Vagina (tissue), 2 donors: ENCODE measurements around the gene CYBC1. TPM values are rescaled to one million over a fixed set of nuclear protein-coding genes. Genes with fewer than 3 reads are reported as not detected.
A peak's percentile ranks its signal among the peaks of the same experiment; 100 is the strongest.

Experiments
- DNase-seq, 2 donors: peaks; one replicate each; pipeline ENCODE4 v3.0.0-alpha.2; 2017; ENCODE audit errors: extremely low spot score in 2 of 2
- H3K27ac ChIP-seq: fragments of 200-600 bp; sonication (generic); one replicate; pipeline ENCODE4 v1.5.1; 2019
- H3K27me3 ChIP-seq: fragments of 200-600 bp; sonication (generic); one replicate; pipeline ENCODE4 v1.5.1; 2019
- H3K36me3 ChIP-seq, 2 donors: fragments of 200-600 bp; sonication (generic); one replicate each; pipeline ENCODE4 v1.5.1; 2017 to 2019
- H3K4me1 ChIP-seq: fragments of 200-600 bp; sonication (generic); one replicate; pipeline ENCODE4 v1.5.1; 2019
- H3K4me3 ChIP-seq, 2 donors: fragments of 200-600 bp; sonication (generic); 1 replicate in 1 of 2; 2 replicates in 1 of 2; pipeline ENCODE4 v1.5.1; 2016 to 2019
- H3K9me3 ChIP-seq: fragments of 200-600 bp; sonication (generic); one replicate; pipeline ENCODE4 v1.5.1; 2019
- CTCF ChIP-seq, 3 experiments: fragments of 450-650 bp in 2 of 3; fragments of 200-600 bp in 1 of 3; sonication (generic) in 1 of 3; IDR thresholded peaks; one replicate each; pipeline ENCODE4 v1.5.1; 2017 to 2019; ENCODE audit warnings: antibody characterized with exemption in 3 of 3, mild to moderate bottlenecking in 2 of 3, moderate library complexity in 2 of 3
- POLR2A ChIP-seq, 2 donors: fragments of 450-650 bp; IDR thresholded peaks; one replicate each; pipeline ENCODE4 v1.6.1; 2017; ENCODE audit warnings: antibody characterized with exemption in 2 of 2, mild to moderate bottlenecking in 2 of 2, moderate library complexity in 2 of 2
- POLR2AphosphoS5 ChIP-seq, 2 donors: sonication (generic); formaldehyde crosslinking; IDR thresholded peaks; one replicate each; pipeline ENCODE4 v1.9.0; 2017; ENCODE audit warnings: antibody characterized with exemption in 2 of 2, mild to moderate bottlenecking in 2 of 2, low read depth in 1 of 2; ENCODE audit not compliant: insufficient read depth in 1 of 2
- intact Hi-C: fragments of 100-400 bp; cut with DNase I; formaldehyde crosslinking; loops from one replicate; pipeline ENCODE4 v1.15.1; 2023
- total RNA-seq: library from RNA; depleted of rRNA; stranded (reverse); fragments of >200 nt; gene quantifications from one replicate; pipeline ENCODE4 v1.2.3, GENCODE V29; 2016

The CYBC1 gene
- total RNA-seq, 1 donor from 2014 or later: 51.6 TPM

- Histone ChIP-seq H3K4me1 (peaks cover 34% of the 10 kb centered on the region), H3K27me3 (no peaks in the 10 kb centered on the region), H3K9me3 (no peaks in the 10 kb centered on the region), H3K36me3 (no peaks in the 10 kb centered on the region), H3K27ac (no peak overlapping the region), H3K4me3 (no peak overlapping the region)
- intact Hi-C loops: no loop called here
- DNase-seq: no peak
- TF ChIP-seq POLR2A (IDR thresholded peaks at IDR 0.05): no peak
- no peak for TF ChIP-seq CTCF (IDR thresholded peaks at IDR 0.05)
Measured at GRCh38 chr17:82452162-82452561, 1.6 kb upstream of the CYBC1 start.

- DNase-seq: no peak
- peak overlapping the region; percentile 88 to 95 for H3K4me3 ChIP-seq
- H3K27ac ChIP-seq: peak overlapping the region; percentile 85
- no peaks in the 10 kb centered on the region for H3K27me3 ChIP-seq
- intact Hi-C loops: no loop called here
- no peaks in the 10 kb centered on the region for H3K36me3 ChIP-seq
- H3K4me1 ChIP-seq: peaks cover 49% of the 10 kb centered on the region
- no peak for TF ChIP-seq POLR2A (IDR thresholded peaks at IDR 0.05)
- no peak for TF ChIP-seq POLR2AphosphoS5 (IDR thresholded peaks at IDR 0.05; ENCODE audit: insufficient read depth in 1 of 2, low read depth in 1 of 2)
- no peak for TF ChIP-seq CTCF (IDR thresholded peaks at IDR 0.05)
- H3K9me3 ChIP-seq: no peaks in the 10 kb centered on the region
Measured at GRCh38 chr17:82449883-82450356, 632 bp downstream of the CYBC1 start.

- H3K36me3 ChIP-seq: no peaks in the 10 kb centered on the region
- no peak for DNase-seq
- TF ChIP-seq CTCF (IDR thresholded peaks at IDR 0.05) (no peak), POLR2A (IDR thresholded peaks at IDR 0.05) (no peak), POLR2AphosphoS5 (IDR thresholded peaks at IDR 0.05; ENCODE audit: insufficient read depth in 1 of 2, low read depth in 1 of 2) (peak in 1 of 2 donors; percentile 45)
- H3K4me3 ChIP-seq: peak overlapping the region; percentile 88 to 95
- H3K27ac ChIP-seq: peak overlapping the region; percentile 85
- no peaks in the 10 kb centered on the region for H3K27me3 ChIP-seq
- peaks cover 49% of the 10 kb centered on the region for H3K4me1 ChIP-seq
- intact Hi-C loops: no loop called here
- no peaks in the 10 kb centered on the region for H3K9me3 ChIP-seq
Measured at GRCh38 chr17:82449131-82449882, 1.2 kb downstream of the CYBC1 start.

GRCh38 chr17:82447876-82448275 is 2.7 kb downstream of the CYBC1 start:
- TF ChIP-seq POLR2A (IDR thresholded peaks at IDR 0.05) (no peak), CTCF (IDR thresholded peaks at IDR 0.05) (no peak), POLR2AphosphoS5 (IDR thresholded peaks at IDR 0.05; ENCODE audit: insufficient read depth in 1 of 2, low read depth in 1 of 2) (no peak)
- no peak overlapping the region for H3K4me3 ChIP-seq
- H3K9me3 ChIP-seq: no peaks in the 10 kb centered on the region
- H3K27me3 ChIP-seq: no peaks in the 10 kb centered on the region
- peaks cover 49% of the 10 kb centered on the region for H3K4me1 ChIP-seq
- intact Hi-C loops: no loop called here
- no peaks in the 10 kb centered on the region for H3K36me3 ChIP-seq
- DNase-seq: no peak
- H3K27ac ChIP-seq: no peak overlapping the region

GRCh38 chr17:82446649-82447048 is 3.9 kb downstream of the CYBC1 start:
- Histone ChIP-seq H3K27me3 (no peaks in the 10 kb centered on the region), H3K4me1 (peaks cover 49% of the 10 kb centered on the region), H3K4me3 (no peak overlapping the region), H3K27ac (no peak overlapping the region), H3K36me3 (no peaks in the 10 kb centered on the region), H3K9me3 (no peaks in the 10 kb centered on the region)
- no peak for DNase-seq
- intact Hi-C loops: no loop called here
- no peak for TF ChIP-seq POLR2A (IDR thresholded peaks at IDR 0.05)
- no peak for TF ChIP-seq CTCF (IDR thresholded peaks at IDR 0.05)
- no peak for TF ChIP-seq POLR2AphosphoS5 (IDR thresholded peaks at IDR 0.05; ENCODE audit: insufficient read depth in 1 of 2, low read depth in 1 of 2)
